ENCODE data around the gene CDH16. TPM values are rescaled to one million over a fixed set of nuclear protein-coding genes. Genes with fewer than 3 reads are reported as not detected.

Gene CDH16
- total RNA-seq, 1 experiment from 2014 or later, result not detected

DNA sequence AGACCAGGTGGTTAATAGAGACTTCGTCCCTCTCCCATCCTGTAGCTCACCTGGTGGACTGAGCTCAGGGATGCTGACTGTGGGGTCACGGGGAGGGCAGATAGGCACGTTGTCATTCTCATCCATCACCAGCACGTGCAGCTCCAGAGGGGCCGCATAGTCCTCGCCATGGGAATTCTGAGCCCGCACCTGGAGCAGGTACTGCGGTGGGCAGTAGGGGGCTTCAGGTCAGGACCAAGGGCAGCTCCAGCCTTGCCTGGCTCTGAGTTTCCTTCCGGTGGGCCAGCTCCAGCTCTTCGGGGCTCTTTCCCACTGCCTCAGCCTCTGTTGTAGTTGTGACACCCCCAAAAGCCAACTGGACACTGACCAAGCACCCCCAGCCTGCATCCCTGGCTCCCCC is 5.6 kb downstream of the CDH16 start:
- BruUV-seq (replicated peaks), result no TSS peak

DNA sequence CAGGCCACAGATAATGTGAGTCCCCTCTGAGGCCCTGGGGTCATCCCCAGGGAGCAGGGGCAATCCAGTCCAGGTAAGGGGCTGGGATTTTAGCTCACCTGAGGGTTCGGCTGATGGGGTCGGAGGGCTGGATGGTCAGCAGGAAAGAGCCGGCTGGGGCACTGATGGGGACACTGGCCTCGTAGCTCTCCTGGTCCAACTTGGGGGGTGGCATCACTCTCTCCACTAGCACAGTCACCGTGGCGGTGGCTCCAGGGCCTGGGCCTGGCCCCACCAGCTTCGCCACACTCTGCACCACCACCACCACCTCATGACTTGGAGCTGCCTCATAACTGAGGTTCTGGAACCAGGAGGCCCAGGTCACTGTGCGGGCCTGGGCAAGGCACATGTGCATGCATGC is 6.9 kb downstream of the CDH16 start:
- no TSS peak for BruUV-seq (replicated peaks)
- no peaks in the 10 kb centered on the region for H3K4me1 Mint-ChIP-seq (ENCODE audit: low read depth, unreplicated experiment)
- CTCF ChIA-PET, result no interaction called here
- no peak for DNase-seq
- H3K36me3 Mint-ChIP-seq (ENCODE audit: insufficient read depth, unreplicated experiment), result no peaks in the 10 kb centered on the region
- H3K27me3 Mint-ChIP-seq (ENCODE audit: unreplicated experiment), result peaks cover 50% of the 10 kb centered on the region
- no peak overlapping the region for H3K27ac Mint-ChIP-seq (ENCODE audit: unreplicated experiment)
- intact Hi-C loops (cut with micrococcal nuclease; ENCODE audit: unreplicated experiment), result no loop called here
- no peaks in the 10 kb centered on the region for H3K9me3 Mint-ChIP-seq (ENCODE audit: low read depth, unreplicated experiment)
- TF ChIP-seq, protein P1, sequence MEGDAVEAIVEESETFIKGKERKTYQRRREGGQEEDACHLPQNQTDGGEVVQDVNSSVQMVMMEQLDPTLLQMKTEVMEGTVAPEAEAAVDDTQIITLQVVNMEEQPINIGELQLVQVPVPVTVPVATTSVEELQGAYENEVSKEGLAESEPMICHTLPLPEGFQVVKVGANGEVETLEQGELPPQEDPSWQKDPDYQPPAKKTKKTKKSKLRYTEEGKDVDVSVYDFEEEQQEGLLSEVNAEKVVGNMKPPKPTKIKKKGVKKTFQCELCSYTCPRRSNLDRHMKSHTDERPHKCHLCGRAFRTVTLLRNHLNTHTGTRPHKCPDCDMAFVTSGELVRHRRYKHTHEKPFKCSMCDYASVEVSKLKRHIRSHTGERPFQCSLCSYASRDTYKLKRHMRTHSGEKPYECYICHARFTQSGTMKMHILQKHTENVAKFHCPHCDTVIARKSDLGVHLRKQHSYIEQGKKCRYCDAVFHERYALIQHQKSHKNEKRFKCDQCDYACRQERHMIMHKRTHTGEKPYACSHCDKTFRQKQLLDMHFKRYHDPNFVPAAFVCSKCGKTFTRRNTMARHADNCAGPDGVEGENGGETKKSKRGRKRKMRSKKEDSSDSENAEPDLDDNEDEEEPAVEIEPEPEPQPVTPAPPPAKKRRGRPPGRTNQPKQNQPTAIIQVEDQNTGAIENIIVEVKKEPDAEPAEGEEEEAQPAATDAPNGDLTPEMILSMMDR (IDR thresholded peaks at IDR 0.05; ENCODE audit: unreplicated experiment), result no peak
- H3K4me3 Mint-ChIP-seq (ENCODE audit: low read depth, unreplicated experiment), result no peak overlapping the region

More for the DNA sequence above, 5.6 kb downstream of the CDH16 start:
- H3K9me3 Mint-ChIP-seq (ENCODE audit: low read depth, unreplicated experiment), result no peaks in the 10 kb centered on the region
- TF ChIP-seq, protein P1 (IDR thresholded peaks at IDR 0.05; ENCODE audit: unreplicated experiment), result no peak
- DNase-seq, result no peak
- no peak overlapping the region for H3K27ac Mint-ChIP-seq (ENCODE audit: unreplicated experiment)
- no peaks in the 10 kb centered on the region for H3K36me3 Mint-ChIP-seq (ENCODE audit: insufficient read depth, unreplicated experiment)
- CTCF ChIA-PET, result interaction anchor here (0.6 to 0.7 kb wide), 4 partner anchors 20 to 293 kb away, joined by 3 to 5 read pairs (median 3); no protein-coding TSS in a partner anchor
- intact Hi-C loops (cut with micrococcal nuclease; ENCODE audit: unreplicated experiment), result no loop called here
- H3K4me1 Mint-ChIP-seq (ENCODE audit: low read depth, unreplicated experiment), result no peaks in the 10 kb centered on the region
- H3K27me3 Mint-ChIP-seq (ENCODE audit: unreplicated experiment), result peaks cover 41% of the 10 kb centered on the region
- H3K4me3 Mint-ChIP-seq (ENCODE audit: low read depth, unreplicated experiment), result no peak overlapping the region

DNA sequence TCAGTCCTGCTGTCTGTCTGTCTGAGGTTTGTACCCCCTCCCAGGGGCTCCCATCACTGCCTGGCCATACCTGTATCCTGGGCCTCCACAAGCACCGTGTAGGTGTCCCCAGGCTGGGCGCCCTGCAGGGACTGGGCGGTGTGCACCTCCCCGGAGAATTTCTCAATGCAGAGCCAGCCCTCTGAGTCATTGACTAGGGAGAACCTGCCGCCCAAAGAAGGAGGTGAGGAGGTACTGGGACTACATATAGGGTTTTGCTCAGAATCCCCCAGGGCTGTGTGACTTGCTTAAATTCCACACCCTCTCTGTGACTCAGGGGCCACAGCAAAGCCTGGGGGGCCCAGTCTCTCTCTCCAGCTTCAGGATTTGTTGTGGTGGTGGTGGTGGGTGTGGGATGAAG is 7.6 kb downstream of the CDH16 start:
- H3K9me3 Mint-ChIP-seq (ENCODE audit: low read depth, unreplicated experiment), result no peaks in the 10 kb centered on the region
- no peak overlapping the region for H3K4me3 Mint-ChIP-seq (ENCODE audit: low read depth, unreplicated experiment)
- no peak for DNase-seq
- H3K4me1 Mint-ChIP-seq (ENCODE audit: low read depth, unreplicated experiment), result peaks cover 3% of the 10 kb centered on the region
- peaks cover 50% of the 10 kb centered on the region for H3K27me3 Mint-ChIP-seq (ENCODE audit: unreplicated experiment)
- H3K36me3 Mint-ChIP-seq (ENCODE audit: insufficient read depth, unreplicated experiment), result no peaks in the 10 kb centered on the region
- no peak overlapping the region for H3K27ac Mint-ChIP-seq (ENCODE audit: unreplicated experiment)
- no TSS peak for BruUV-seq (replicated peaks)
- CTCF ChIA-PET, result interaction anchor here (0.7 to 1.3 kb wide), 2 partner anchors 18 to 43 kb away, joined by 3 to 8 read pairs; no protein-coding TSS in a partner anchor
- TF ChIP-seq, protein P1 (IDR thresholded peaks at IDR 0.05; ENCODE audit: unreplicated experiment), result no peak
- intact Hi-C loops (cut with micrococcal nuclease; ENCODE audit: unreplicated experiment), result no loop called here

DNA sequence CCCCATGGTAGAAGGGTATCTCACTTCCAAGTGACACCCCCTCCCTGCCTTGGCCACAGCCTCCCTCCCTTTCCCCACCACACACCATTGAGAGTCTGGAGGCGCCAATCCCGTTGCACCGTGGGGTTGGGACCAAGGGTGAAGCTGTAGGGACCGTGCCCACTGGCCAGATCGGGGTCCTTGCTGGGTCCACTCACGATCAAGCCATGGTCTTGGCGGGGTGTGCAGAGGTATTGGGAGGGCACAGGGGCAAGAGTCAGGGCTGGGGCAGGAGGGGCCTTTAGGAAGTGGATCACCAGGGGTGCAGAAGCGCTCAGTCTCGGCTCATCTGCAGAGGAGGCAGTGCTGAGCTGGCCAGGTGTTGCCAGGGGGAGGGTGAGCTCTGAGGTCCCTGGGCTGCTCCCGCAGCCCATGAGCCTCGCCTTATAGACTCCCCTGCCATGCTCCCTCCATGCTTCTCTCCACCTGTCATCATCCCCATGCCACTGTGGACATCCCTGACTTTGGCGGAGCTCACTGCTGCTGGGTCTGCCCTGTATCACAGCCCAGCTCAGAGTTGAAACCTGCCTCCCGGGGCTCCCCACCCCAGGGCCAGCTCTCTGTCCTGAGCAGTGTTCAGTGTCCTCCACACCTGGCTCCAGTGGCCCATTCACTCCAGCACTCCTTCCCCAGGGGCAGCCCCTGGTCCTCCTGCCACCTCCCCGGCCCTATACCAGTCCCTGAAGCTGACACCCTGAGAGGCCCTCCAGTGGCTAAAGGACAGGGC is 8.3 kb downstream of the CDH16 start:
- BruUV-seq (replicated peaks), result no TSS peak
- CTCF ChIA-PET, result interaction anchor here (0.7 to 1.3 kb wide), 6 partner anchors 12 to 43 kb away, joined by 3 to 8 read pairs (median 4); no protein-coding TSS in a partner anchor
- DNase-seq, result no peak
- Mint-ChIP-seq H3K4me1 (ENCODE audit: low read depth, unreplicated experiment) (peaks cover 10% of the 10 kb centered on the region), H3K36me3 (ENCODE audit: insufficient read depth, unreplicated experiment) (no peaks in the 10 kb centered on the region), H3K27ac (ENCODE audit: unreplicated experiment) (no peak overlapping the region), H3K27me3 (ENCODE audit: unreplicated experiment) (peaks cover 46% of the 10 kb centered on the region), H3K9me3 (ENCODE audit: low read depth, unreplicated experiment) (no peaks in the 10 kb centered on the region), H3K4me3 (ENCODE audit: low read depth, unreplicated experiment) (no peak overlapping the region)
- TF ChIP-seq, protein P1 (IDR thresholded peaks at IDR 0.05; ENCODE audit: unreplicated experiment), result no peak
- intact Hi-C loops (cut with micrococcal nuclease; ENCODE audit: unreplicated experiment), result no loop called here

Data from Calu3 (cell line).